Caco-2 (cell line): ENCODE results near the gene ST3GAL3. TPM values are rescaled to one million over a fixed set of nuclear protein-coding genes. Genes with fewer than 3 reads are reported as not detected.

ENCODE experiments used
- BruUV-seq: library from RNA; stranded (reverse); fragments of 400-500 nt; replicated peaks from 2 replicates; lab custom pipeline; 2021; lab: Mats Ljungman, UMichigan
- CTCF ChIA-PET: fragments of 300-600 bp; sonication (Branson Sonifier 250); formaldehyde crosslinking; loops from one replicate; lab custom pipeline; 2022; ENCODE audit warnings: antibody characterized with exemption; lab: Charles Lee
- POLR2A ChIA-PET: fragments of 300-600 bp; sonication (Branson Sonifier 250); formaldehyde crosslinking; loops from one replicate; lab custom pipeline; 2022; ENCODE audit warnings: antibody characterized with exemption; lab: Charles Lee
- DNase-seq, 2 experiments: peaks; one replicate each; pipeline versions ENCODE4 v3.0.0 to v3.0.0-alpha.2; 2020 to 2022
- H3K27me3 ChIP-seq: replicated peaks from 2 replicates; pipeline ENCODE4 v1.6.0; 2011; ENCODE audit warnings: low read length; ENCODE audit not compliant: control insufficient read depth, insufficient read depth
- H3K36me3 ChIP-seq: 2 replicates; pipeline ENCODE4 v1.5.1; 2011; ENCODE audit warnings: low read length; ENCODE audit not compliant: control insufficient read depth, insufficient read depth
- H3K4me1 ChIP-seq: fragments of 250-450 bp; sonication (Bioruptor Pico); 2 replicates; pipeline ENCODE4 v1.5.1; 2020; ENCODE audit warnings: mild to moderate bottlenecking
- H3K4me3 ChIP-seq: 2 replicates; pipeline ENCODE4 v1.5.1; 2011; ENCODE audit warnings: low read depth, mild to moderate bottlenecking, control low read depth, low read length
- H3K9me3 ChIP-seq: fragments of 250-450 bp; sonication (Bioruptor Pico); 2 replicates; pipeline ENCODE4 v1.5.1; 2020; ENCODE audit warnings: mild to moderate bottlenecking, moderate library complexity
- H3K27ac Mint-ChIP-seq: one replicate; pipeline ENCODE4 v1.8.0; 2022; ENCODE audit warnings: mixed read lengths; ENCODE audit not compliant: unreplicated experiment
- H3K27me3 Mint-ChIP-seq: one replicate; pipeline ENCODE4 v1.8.0; 2022; ENCODE audit warnings: mixed read lengths; ENCODE audit not compliant: insufficient read depth, unreplicated experiment
- H3K36me3 Mint-ChIP-seq: one replicate; pipeline ENCODE4 v1.8.0; 2022; ENCODE audit warnings: mild to moderate bottlenecking, mixed read lengths; ENCODE audit not compliant: insufficient read depth, unreplicated experiment
- H3K4me1 Mint-ChIP-seq: one replicate; pipeline ENCODE4 v1.8.0; 2022; ENCODE audit warnings: low read depth, mixed read lengths; ENCODE audit not compliant: unreplicated experiment
- H3K4me3 Mint-ChIP-seq: one replicate; pipeline ENCODE4 v1.8.0; 2022; ENCODE audit warnings: mild to moderate bottlenecking, moderate library complexity, mixed read lengths; ENCODE audit not compliant: unreplicated experiment
- H3K9me3 Mint-ChIP-seq: one replicate; pipeline ENCODE4 v1.8.0; 2022; ENCODE audit warnings: mixed read lengths; ENCODE audit not compliant: unreplicated experiment
- intact Hi-C: fragments of 100-400 bp; cut with micrococcal nuclease; formaldehyde crosslinking; loops from one replicate; pipeline ENCODE4 v1.10.0; 2022; ENCODE audit not compliant: unreplicated experiment
- total RNA-seq: library from RNA; stranded (reverse); gene quantifications from 2 replicates; pipeline ENCODE4 v1.2.3, GENCODE V29; 2022
- TF ChIP-seq, protein P1 (sequence below), 2 experiments: fragments of 200-600 bp in 1 of 2; IDR thresholded peaks; 1 replicate in 1 of 2; 2 replicates in 1 of 2; pipeline versions ENCODE4 v1.5.1 to v1.8.0; 2011 to 2022; ENCODE audit warnings: antibody characterized with exemption in 1 of 2, control low read depth in 1 of 2, inconsistent platforms in 1 of 2, low read depth in 1 of 2, low read length in 1 of 2, mild to moderate bottlenecking in 1 of 2, moderate library complexity in 1 of 2; ENCODE audit not compliant: insufficient read depth in 1 of 2, severe bottlenecking in 1 of 2, unreplicated experiment in 1 of 2

ST3GAL3 gene
- total RNA-seq, 1 experiment from 2014 or later, result 5.6 TPM

DNA sequence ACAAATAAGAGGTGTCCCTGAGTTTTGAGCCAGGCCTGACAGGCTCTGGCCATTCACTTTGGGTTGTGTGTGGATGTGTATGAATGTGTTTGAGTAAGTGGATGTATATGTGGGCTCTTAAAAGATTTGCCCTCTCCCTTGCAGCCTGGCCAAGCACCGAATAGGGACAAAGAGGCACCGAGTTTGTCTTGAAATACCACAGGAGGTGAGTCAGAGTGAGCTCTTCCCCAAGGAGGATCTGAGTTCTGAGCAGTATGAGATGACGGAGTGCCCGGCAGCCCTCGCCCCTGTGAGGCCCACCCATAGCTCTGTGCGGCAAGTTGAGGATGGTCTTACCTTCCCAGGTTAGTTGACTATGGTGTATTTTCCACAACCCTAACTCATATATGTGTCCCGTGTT is 38.4 kb upstream of the ST3GAL3 start:
- intact Hi-C loops, result no loop called here

DNA sequence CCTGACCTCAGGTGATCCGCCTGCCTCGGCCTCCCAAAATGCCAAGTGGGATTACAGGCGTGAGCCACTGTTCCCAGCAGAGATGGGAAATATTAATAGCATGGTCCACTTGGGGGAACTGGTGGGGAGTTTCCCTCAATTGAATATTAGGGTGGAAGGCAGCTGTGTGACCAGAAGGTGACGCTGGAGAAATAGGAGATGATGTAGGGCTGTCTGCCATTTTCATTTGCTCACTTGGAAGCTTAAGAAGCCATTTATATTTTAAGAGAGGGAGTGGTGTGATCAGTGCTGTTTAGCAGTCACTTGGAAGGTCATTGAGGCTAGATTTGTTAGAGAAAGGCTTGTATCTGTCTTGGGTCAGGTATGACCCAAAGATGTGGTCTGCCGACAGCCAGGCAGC is 37.5 kb upstream of the ST3GAL3 start:
- POLR2A ChIA-PET, result no interaction called here
- Mint-ChIP-seq H3K4me3 (no peak overlapping the region), H3K9me3 (no peaks in the 10 kb centered on the region), H3K27ac (no peak overlapping the region), H3K36me3 (peaks cover 70% of the 10 kb centered on the region), H3K27me3 (no peaks in the 10 kb centered on the region), H3K4me1 (no peaks in the 10 kb centered on the region)
- no peaks in the 10 kb centered on the region for H3K27me3 ChIP-seq
- no peaks in the 10 kb centered on the region for H3K4me1 ChIP-seq
- CTCF ChIA-PET, result no interaction called here
- no peaks in the 10 kb centered on the region for H3K9me3 ChIP-seq
- intact Hi-C loops, result no loop called here
- peaks cover 3% of the 10 kb centered on the region for H3K36me3 ChIP-seq
- DNase-seq, result no peak
- no peak overlapping the region for H3K4me3 ChIP-seq
- BruUV-seq, result no TSS peak
- TF ChIP-seq, protein P1, sequence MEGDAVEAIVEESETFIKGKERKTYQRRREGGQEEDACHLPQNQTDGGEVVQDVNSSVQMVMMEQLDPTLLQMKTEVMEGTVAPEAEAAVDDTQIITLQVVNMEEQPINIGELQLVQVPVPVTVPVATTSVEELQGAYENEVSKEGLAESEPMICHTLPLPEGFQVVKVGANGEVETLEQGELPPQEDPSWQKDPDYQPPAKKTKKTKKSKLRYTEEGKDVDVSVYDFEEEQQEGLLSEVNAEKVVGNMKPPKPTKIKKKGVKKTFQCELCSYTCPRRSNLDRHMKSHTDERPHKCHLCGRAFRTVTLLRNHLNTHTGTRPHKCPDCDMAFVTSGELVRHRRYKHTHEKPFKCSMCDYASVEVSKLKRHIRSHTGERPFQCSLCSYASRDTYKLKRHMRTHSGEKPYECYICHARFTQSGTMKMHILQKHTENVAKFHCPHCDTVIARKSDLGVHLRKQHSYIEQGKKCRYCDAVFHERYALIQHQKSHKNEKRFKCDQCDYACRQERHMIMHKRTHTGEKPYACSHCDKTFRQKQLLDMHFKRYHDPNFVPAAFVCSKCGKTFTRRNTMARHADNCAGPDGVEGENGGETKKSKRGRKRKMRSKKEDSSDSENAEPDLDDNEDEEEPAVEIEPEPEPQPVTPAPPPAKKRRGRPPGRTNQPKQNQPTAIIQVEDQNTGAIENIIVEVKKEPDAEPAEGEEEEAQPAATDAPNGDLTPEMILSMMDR (IDR thresholded peaks at IDR 0.05; ENCODE audit: insufficient read depth in 1 of 2, low read depth in 1 of 2, low read length in 1 of 2, severe bottlenecking in 1 of 2, unreplicated experiment in 1 of 2), result no peak

More for the DNA sequence above, 38.4 kb upstream of the ST3GAL3 start:
- no peaks in the 10 kb centered on the region for H3K27me3 ChIP-seq
- H3K36me3 Mint-ChIP-seq, result peaks cover 77% of the 10 kb centered on the region
- H3K36me3 ChIP-seq, result peaks cover 3% of the 10 kb centered on the region
- TF ChIP-seq, protein P1 (IDR thresholded peaks at IDR 0.05; ENCODE audit: insufficient read depth in 1 of 2, low read depth in 1 of 2, low read length in 1 of 2, severe bottlenecking in 1 of 2, unreplicated experiment in 1 of 2), result no peak
- H3K27me3 Mint-ChIP-seq, result no peaks in the 10 kb centered on the region
- ChIA-PET CTCF (no interaction called here), POLR2A (no interaction called here)
- no peak overlapping the region for H3K4me3 Mint-ChIP-seq
- no peaks in the 10 kb centered on the region for H3K9me3 ChIP-seq
- H3K4me1 Mint-ChIP-seq, result no peaks in the 10 kb centered on the region
- DNase-seq, result no peak
- no peaks in the 10 kb centered on the region for H3K4me1 ChIP-seq
- H3K4me3 ChIP-seq, result no peak overlapping the region
- no peaks in the 10 kb centered on the region for H3K9me3 Mint-ChIP-seq
- no TSS peak for BruUV-seq
- no peak overlapping the region for H3K27ac Mint-ChIP-seq

DNA sequence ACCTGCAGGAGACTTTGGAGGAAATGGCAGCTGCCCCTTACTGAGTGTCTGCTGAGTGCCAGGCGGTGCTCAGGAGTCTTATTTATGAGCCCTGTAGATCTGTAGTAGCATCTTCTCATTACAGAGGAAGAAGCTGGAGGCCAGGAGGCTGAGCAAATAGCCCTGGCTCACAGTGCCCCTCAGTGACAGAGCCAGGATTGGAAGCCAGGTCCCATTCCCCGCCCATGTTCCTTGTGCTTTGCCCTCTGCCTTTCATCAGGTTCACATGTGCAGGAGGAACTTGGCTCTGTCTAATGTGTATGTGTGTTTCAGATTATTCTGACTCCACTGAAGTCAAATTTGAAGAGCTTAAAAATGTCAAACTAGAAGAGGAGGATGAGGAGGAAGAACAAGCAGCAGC is 36.1 kb upstream of the ST3GAL3 start:
- BruUV-seq, result no TSS peak
- intact Hi-C loops, result no loop called here
- no peak overlapping the region for H3K27ac Mint-ChIP-seq

More for the DNA sequence above, 36.1 kb upstream of the ST3GAL3 start:
- ChIA-PET CTCF (no interaction called here), POLR2A (no interaction called here)
- H3K4me1 ChIP-seq, result no peaks in the 10 kb centered on the region
- H3K9me3 ChIP-seq, result no peaks in the 10 kb centered on the region
- no peaks in the 10 kb centered on the region for H3K27me3 Mint-ChIP-seq
- TF ChIP-seq, protein P1 (IDR thresholded peaks at IDR 0.05; ENCODE audit: insufficient read depth in 1 of 2, low read depth in 1 of 2, low read length in 1 of 2, severe bottlenecking in 1 of 2, unreplicated experiment in 1 of 2), result no peak
- no peak overlapping the region for H3K4me3 ChIP-seq
- no peaks in the 10 kb centered on the region for H3K27me3 ChIP-seq
- no peak for DNase-seq
- H3K4me1 Mint-ChIP-seq, result no peaks in the 10 kb centered on the region
- peaks cover 3% of the 10 kb centered on the region for H3K36me3 ChIP-seq
- no peaks in the 10 kb centered on the region for H3K9me3 Mint-ChIP-seq
- no peak overlapping the region for H3K4me3 Mint-ChIP-seq
- peaks cover 70% of the 10 kb centered on the region for H3K36me3 Mint-ChIP-seq
